ENCODE data around the gene RTF1. TPM values are rescaled to one million over a fixed set of nuclear protein-coding genes. Genes with fewer than 3 reads are reported as not detected.

Gene RTF1
- total RNA-seq, 2 donors from 2014 or later = 21.2 to 21.4 TPM

GRCh38 chr15:41502795-41503668 is 86.1 kb downstream of the RTF1 start:
- Histone ChIP-seq H3K9me3 (no peaks in the 10 kb centered on the region), H3K4me1 (peaks cover 0 to 23% of the 10 kb centered on the region in 2 donors), H3K27me3 (peaks cover 7 to 23% of the 10 kb centered on the region in 2 donors), H3K36me3 (no peaks in the 10 kb centered on the region), H3K27ac (no peak overlapping the region), H3K4me3 (peak overlapping the region in 1 of 2 donors; percentile 34)
- no peak for TF ChIP-seq CTCF (IDR thresholded peaks at IDR 0.05)
- DNase-seq (ENCODE audit: low spot score) = no peak

- Histone ChIP-seq H3K27ac (no peak overlapping the region), H3K27me3 (peaks cover 7 to 23% of the 10 kb centered on the region in 2 donors), H3K4me1 (peaks cover 0 to 23% of the 10 kb centered on the region in 2 donors), H3K36me3 (no peaks in the 10 kb centered on the region), H3K4me3 (no peak overlapping the region), H3K9me3 (no peaks in the 10 kb centered on the region)
- no peak for TF ChIP-seq CTCF (IDR thresholded peaks at IDR 0.05)
- DNase-seq (ENCODE audit: low spot score) = no peak
Observed at GRCh38 chr15:41503669-41504010, 86.7 kb downstream of the RTF1 start.

- TF ChIP-seq CTCF (IDR thresholded peaks at IDR 0.05) = no peak
- Histone ChIP-seq H3K27ac (no peak overlapping the region), H3K4me3 (no peak overlapping the region), H3K4me1 (peaks cover 0 to 23% of the 10 kb centered on the region in 2 donors), H3K27me3 (peaks cover 7 to 23% of the 10 kb centered on the region in 2 donors), H3K36me3 (no peaks in the 10 kb centered on the region), H3K9me3 (no peaks in the 10 kb centered on the region)
- DNase-seq (ENCODE audit: low spot score) = no peak
Observed at GRCh38 chr15:41504751-41505492, 88.0 kb downstream of the RTF1 start.

GRCh38 chr15:41505776-41506175 is 88.9 kb downstream of the RTF1 start:
- DNase-seq (ENCODE audit: low spot score) = no peak
- no peak for TF ChIP-seq CTCF (IDR thresholded peaks at IDR 0.05)

GRCh38 chr15:41506796-41507341 is 90.0 kb downstream of the RTF1 start:
- DNase-seq (ENCODE audit: low spot score) = no peak
- TF ChIP-seq CTCF (IDR thresholded peaks at IDR 0.05) = no peak
- no peaks in the 10 kb centered on the region for H3K9me3 ChIP-seq
- H3K36me3 ChIP-seq = no peaks in the 10 kb centered on the region
- no peak overlapping the region for H3K4me3 ChIP-seq
- peaks cover 7 to 20% of the 10 kb centered on the region in 2 donors for H3K27me3 ChIP-seq
- H3K4me1 ChIP-seq = peaks cover 0 to 20% of the 10 kb centered on the region in 2 donors
- H3K27ac ChIP-seq = no peak overlapping the region

More at GRCh38 chr15:41505776-41506175, 88.9 kb downstream of the RTF1 start:
- Histone ChIP-seq H3K4me3 (no peak overlapping the region), H3K27me3 (peaks cover 7 to 23% of the 10 kb centered on the region in 2 donors), H3K9me3 (no peaks in the 10 kb centered on the region), H3K36me3 (no peaks in the 10 kb centered on the region), H3K4me1 (peaks cover 0 to 23% of the 10 kb centered on the region in 2 donors), H3K27ac (no peak overlapping the region)
